HEK293 (cell line): Measurements from ENCODE around the gene SGF29.

ENCODE experiments used
- CTCF ChIA-PET: fragments of 350-600 bp; formaldehyde crosslinking; extraction: SDS; loops from one replicate; lab custom pipeline; 2021; ENCODE audit warnings: antibody characterized with exemption; lab: Yijun Ruan, JAX
- POLR2A ChIA-PET: fragments of 300-600 bp; formaldehyde crosslinking; extraction: SDS; loops from one replicate; lab custom pipeline; 2020; ENCODE audit warnings: antibody characterized with exemption, inconsistent platforms; lab: Yijun Ruan, JAX
- H3K27ac ChIP-seq: fragments of 200-500 bp; sonication (Bioruptor generic); 2 replicates; pipeline ENCODE4 v1.5.1; 2014; ENCODE audit warnings: low read depth, low read length, control low read depth, inconsistent platforms; ENCODE audit errors: extremely low read depth
- H3K36me3 ChIP-seq, 2 experiments: fragments of 200-500 bp in 1 of 2; sonication (Bioruptor generic) in 1 of 2; 1 replicate in 1 of 2; 2 replicates in 1 of 2; pipeline ENCODE4 v1.5.1; 2014 to 2017; ENCODE audit warnings: inconsistent platforms in 2 of 2, low read length in 2 of 2; ENCODE audit not compliant: control insufficient read depth in 2 of 2, insufficient read depth in 1 of 2
- H3K4me1 ChIP-seq: fragments of 200-500 bp; sonication (Bioruptor generic); 2 replicates; pipeline ENCODE4 v1.5.1; 2014; ENCODE audit warnings: mild to moderate bottlenecking, low read length, inconsistent platforms; ENCODE audit not compliant: control insufficient read depth, insufficient read depth
- H3K4me3 ChIP-seq: 2 replicates; pipeline ENCODE4 v1.5.1; 2011; ENCODE audit warnings: low read depth, mild to moderate bottlenecking, control low read depth, low read length, moderate library complexity
- H3K9me3 ChIP-seq: fragments of 200-500 bp; sonication (Bioruptor generic); 2 replicates; pipeline ENCODE4 v1.5.1; 2014; ENCODE audit warnings: low read depth, low read length, inconsistent platforms; ENCODE audit not compliant: control insufficient read depth, insufficient read depth
- OSR2 ChIP-seq: fragments of 450-650 bp; formaldehyde crosslinking; IDR thresholded peaks from 2 replicates; pipeline ENCODE4 v1.5.1; 2016; ENCODE audit warnings: missing biosample characterization, missing genetic modification characterization
- PRDM10 ChIP-seq: fragments of 450-650 bp; formaldehyde crosslinking; IDR thresholded peaks from 2 replicates; pipeline ENCODE4 v1.5.1; 2016; ENCODE audit warnings: missing biosample characterization, missing genetic modification characterization
- SP3 ChIP-seq: fragments of 450-650 bp; formaldehyde crosslinking; IDR thresholded peaks from 2 replicates; pipeline ENCODE4 v1.5.1; 2016; ENCODE audit warnings: missing biosample characterization, missing genetic modification characterization
- ZNF138 ChIP-seq: fragments of 450-650 bp; formaldehyde crosslinking; IDR thresholded peaks from 2 replicates; pipeline ENCODE4 v1.5.1; 2016; ENCODE audit warnings: missing biosample characterization, missing genetic modification characterization, borderline replicate concordance
- ZNF214 ChIP-seq: fragments of 450-650 bp; formaldehyde crosslinking; IDR thresholded peaks from 2 replicates; pipeline ENCODE4 v1.5.1; 2017; ENCODE audit warnings: missing biosample characterization, mild to moderate bottlenecking, missing genetic modification characterization, borderline replicate concordance
- ZNF274 ChIP-seq, 2 experiments: fragments of 200-500 bp in 1 of 2; fragments of 450-650 bp in 1 of 2; sonication (Bioruptor generic) in 1 of 2; formaldehyde crosslinking in 1 of 2; IDR thresholded peaks; 2 replicates each; pipeline versions ENCODE4 v1.5.1 to v1.6.1; 2014 to 2016; ENCODE audit warnings: borderline replicate concordance in 1 of 2, inconsistent platforms in 1 of 2, low read length in 1 of 2, missing biosample characterization in 1 of 2, missing genetic modification characterization in 1 of 2
- ZNF280D ChIP-seq: fragments of 450-650 bp; formaldehyde crosslinking; IDR thresholded peaks from 2 replicates; pipeline ENCODE4 v1.5.1; 2016; ENCODE audit warnings: missing biosample characterization, missing genetic modification characterization
- ZNF341 ChIP-seq: fragments of 450-650 bp; formaldehyde crosslinking; IDR thresholded peaks from 2 replicates; pipeline ENCODE4; 2016; ENCODE audit warnings: low read depth, missing biosample characterization, missing genetic modification characterization
- ZNF398 ChIP-seq: fragments of 450-650 bp; formaldehyde crosslinking; IDR thresholded peaks from 2 replicates; pipeline ENCODE4 v1.5.1; 2017; ENCODE audit warnings: missing biosample characterization, missing genetic modification characterization
- ZNF660 ChIP-seq: fragments of 450-650 bp; IDR thresholded peaks from 2 replicates; pipeline ENCODE4 v1.5.1; 2018; ENCODE audit warnings: missing biosample characterization, mild to moderate bottlenecking, missing genetic modification characterization
- ZNF701 ChIP-seq: fragments of 450-650 bp; formaldehyde crosslinking; IDR thresholded peaks from 2 replicates; pipeline ENCODE4 v1.5.1; 2016; ENCODE audit warnings: missing biosample characterization, missing genetic modification characterization
- ZNF776 ChIP-seq: fragments of 450-650 bp; formaldehyde crosslinking; IDR thresholded peaks from 2 replicates; pipeline ENCODE4 v1.5.0; 2017; ENCODE audit warnings: missing biosample characterization, missing genetic modification characterization, borderline replicate concordance

The SGF29 gene

GRCh38 chr16:28529124-28529523, 24.6 kb upstream of the SGF29 start:
- POLR2A ChIA-PET, result no interaction called here
- no peaks in the 10 kb centered on the region for H3K9me3 ChIP-seq
- no peak overlapping the region for H3K27ac ChIP-seq
- no peak overlapping the region for H3K4me3 ChIP-seq
- no peak for TF ChIP-seq PRDM10 (tag by site-specific recombination)
- no peak for TF ChIP-seq ZNF776
- TF ChIP-seq OSR2 (tag by site-specific recombination), result no peak
- no peak for TF ChIP-seq ZNF701
- TF ChIP-seq SP3 (tag by site-specific recombination), result no peak
- TF ChIP-seq ZNF138 (tag by site-specific recombination), result no peak
- no peak for TF ChIP-seq ZNF214 (tag by site-specific recombination)
- no peak for TF ChIP-seq ZNF398 (tag by site-specific recombination)
- TF ChIP-seq ZNF280D (tag by site-specific recombination), result no peak
- TF ChIP-seq ZNF660 (tag by site-specific recombination), result no peak
- no peaks in the 10 kb centered on the region for H3K36me3 ChIP-seq
- CTCF ChIA-PET, result no interaction called here
- H3K4me1 ChIP-seq, result no peaks in the 10 kb centered on the region

GRCh38 chr16:28531777-28532744, 21.7 kb upstream of the SGF29 start:
- Histone ChIP-seq H3K27ac (no peak overlapping the region), H3K36me3 (no peaks in the 10 kb centered on the region), H3K9me3 (no peaks in the 10 kb centered on the region), H3K4me1 (no peaks in the 10 kb centered on the region), H3K4me3 (no peak overlapping the region)
- ChIA-PET CTCF (no interaction called here), POLR2A (no interaction called here)
- TF ChIP-seq ZNF274 (IDR thresholded peaks at IDR 0.05; ENCODE audit: low read length), result no peak
- no peak for TF ChIP-seq ZNF274 (tag by site-specific recombination; IDR thresholded peaks at IDR 0.05; ENCODE audit: borderline replicate concordance)
- TF ChIP-seq ZNF341 (tag by site-specific recombination), result peak; percentile 88
